Trophoblast cell (in vitro differentiated cells and primary cell): ENCODE results near the gene QARS1.

ENCODE experiments used
- DNase-seq, 2 donors: peaks; one replicate each; pipeline ENCODE4 v3.0.0-alpha.2; 2016
- H2AFZ ChIP-seq: 2 replicates; pipeline ENCODE4 v1.6.1; 2013; ENCODE audit warnings: low read length, moderate library complexity, mild to moderate bottlenecking; ENCODE audit not compliant: insufficient read depth, poor library complexity
- H2AK5ac ChIP-seq: 2 replicates; pipeline ENCODE4 v1.6.1; 2013; ENCODE audit warnings: mild to moderate bottlenecking, low read length
- H2BK120ac ChIP-seq: 2 replicates; pipeline ENCODE4 v1.6.1; 2013; ENCODE audit warnings: low read length, mild to moderate bottlenecking, moderate library complexity; ENCODE audit not compliant: insufficient read depth, poor library complexity
- H2BK12ac ChIP-seq: 2 replicates; pipeline ENCODE4 v1.6.1; 2013; ENCODE audit warnings: mild to moderate bottlenecking, low read length, moderate library complexity
- H2BK5ac ChIP-seq: 2 replicates; pipeline ENCODE4 v1.6.1; 2013; ENCODE audit warnings: low read length, low read depth, moderate library complexity, mild to moderate bottlenecking; ENCODE audit not compliant: poor library complexity
- H3K14ac ChIP-seq: 2 replicates; pipeline ENCODE4 v1.6.1; 2013; ENCODE audit warnings: mild to moderate bottlenecking, low read length
- H3K18ac ChIP-seq: 2 replicates; pipeline ENCODE4 v1.6.1; 2013; ENCODE audit warnings: mild to moderate bottlenecking, low read length
- H3K23ac ChIP-seq: 2 replicates; pipeline ENCODE4 v1.6.1; 2013; ENCODE audit warnings: low read length
- H3K27ac ChIP-seq: 2 replicates; pipeline ENCODE4 v1.5.1; 2013; ENCODE audit warnings: low read depth, mild to moderate bottlenecking, inconsistent platforms, low read length, moderate library complexity
- H3K27me3 ChIP-seq: 2 replicates; pipeline ENCODE4 v1.6.1; 2013; ENCODE audit warnings: inconsistent platforms, mild to moderate bottlenecking, low read length, moderate library complexity; ENCODE audit not compliant: insufficient read depth
- H3K36me3 ChIP-seq, 2 experiments: 1 replicate in 1 of 2; 2 replicates in 1 of 2; pipeline ENCODE4 v1.6.1; 2013; ENCODE audit warnings: low read length in 2 of 2, mild to moderate bottlenecking in 2 of 2, moderate library complexity in 1 of 2; ENCODE audit not compliant: insufficient read depth in 2 of 2, control insufficient read depth in 1 of 2
- H3K4ac ChIP-seq: 2 replicates; pipeline ENCODE4 v1.6.1; 2013; ENCODE audit warnings: low read depth, mild to moderate bottlenecking, low read length, moderate library complexity
- H3K4me1 ChIP-seq, 2 experiments: 1 replicate in 1 of 2; 2 replicates in 1 of 2; pipeline ENCODE4 v1.6.1; 2013; ENCODE audit warnings: low read length in 2 of 2, mild to moderate bottlenecking in 2 of 2, moderate library complexity in 1 of 2; ENCODE audit not compliant: insufficient read depth in 2 of 2, control insufficient read depth in 1 of 2
- H3K4me2 ChIP-seq: 2 replicates; pipeline ENCODE4 v1.6.1; 2013; ENCODE audit warnings: inconsistent platforms, mild to moderate bottlenecking, low read length, moderate library complexity
- H3K4me3 ChIP-seq: 2 replicates; pipeline ENCODE4 v1.5.1; 2013; ENCODE audit warnings: mild to moderate bottlenecking, low read depth, low read length, inconsistent platforms
- H3K79me1 ChIP-seq: one replicate; pipeline ENCODE4 v1.6.1; 2013; ENCODE audit warnings: low read length
- H3K79me2 ChIP-seq: 2 replicates; pipeline ENCODE4 v1.6.1; 2013; ENCODE audit warnings: low read length, mild to moderate bottlenecking; ENCODE audit not compliant: control insufficient read depth, insufficient read depth, poor library complexity
- H3K9ac ChIP-seq: 2 replicates; pipeline ENCODE4 v1.6.1; 2013; ENCODE audit warnings: mild to moderate bottlenecking, low read length
- H3K9me3 ChIP-seq: 2 replicates; pipeline ENCODE4 v1.6.1; 2013; ENCODE audit warnings: low read depth, mild to moderate bottlenecking, control low read depth, inconsistent platforms, low read length; ENCODE audit not compliant: insufficient read depth
- H4K12ac ChIP-seq: 2 replicates; pipeline ENCODE4 v1.6.1; 2013; ENCODE audit warnings: low read depth, mild to moderate bottlenecking, low read length, moderate library complexity
- H4K8ac ChIP-seq: 2 replicates; pipeline ENCODE4 v1.6.1; 2013; ENCODE audit warnings: low read depth, mild to moderate bottlenecking, low read length, moderate library complexity
- H4K91ac ChIP-seq: one replicate; pipeline ENCODE4 v1.6.1; 2013; ENCODE audit warnings: low read depth, mild to moderate bottlenecking, low read length, moderate library complexity
- WGBS: extraction: QIAGEN DNeasy Blood & Tissue Kit; methylation state at CpG from one replicate; pipeline ENCODE4 v1.1.7; 2013; ENCODE audit warnings: missing lambda C conversion rate; ENCODE audit not compliant: insufficient read length, insufficient coverage; ENCODE audit errors: extremely low coverage; 5-methylcytosine and 5-hydroxymethylcytosine counted together

QARS1 gene

GRCh38 chr3:49124991-49125670 is 20.6 kb upstream of the QARS1 start:
- peaks cover 72 to 76% of the 10 kb centered on the region in 2 experiments for H3K36me3 ChIP-seq
- H3K4me2 ChIP-seq, result no peak overlapping the region
- no peak overlapping the region for H3K18ac ChIP-seq
- H4K12ac ChIP-seq, result no peak overlapping the region
- no peak overlapping the region for H2BK12ac ChIP-seq
- no CpG with 5 or more reads among the region's 14 CpGs for WGBS
- H3K9ac ChIP-seq, result no peak overlapping the region
- no peaks in the 10 kb centered on the region for H3K4me1 ChIP-seq
- no peak overlapping the region for H2AFZ ChIP-seq
- no peak for DNase-seq
- peaks cover 5% of the 10 kb centered on the region for H3K79me1 ChIP-seq
- no peak overlapping the region for H2BK120ac ChIP-seq
- H3K27me3 ChIP-seq, result no peaks in the 10 kb centered on the region
- H3K79me2 ChIP-seq, result peaks cover 5% of the 10 kb centered on the region
- H2BK5ac ChIP-seq, result no peak overlapping the region
- H3K14ac ChIP-seq, result no peak overlapping the region
- H3K4ac ChIP-seq, result no peak overlapping the region
- no peak overlapping the region for H3K27ac ChIP-seq
- H3K9me3 ChIP-seq, result peaks cover 3% of the 10 kb centered on the region
- H4K91ac ChIP-seq, result no peak overlapping the region
- H2AK5ac ChIP-seq, result no peak overlapping the region
- no peak overlapping the region for H4K8ac ChIP-seq
- no peak overlapping the region for H3K4me3 ChIP-seq
- H3K23ac ChIP-seq, result no peak overlapping the region

DNA sequence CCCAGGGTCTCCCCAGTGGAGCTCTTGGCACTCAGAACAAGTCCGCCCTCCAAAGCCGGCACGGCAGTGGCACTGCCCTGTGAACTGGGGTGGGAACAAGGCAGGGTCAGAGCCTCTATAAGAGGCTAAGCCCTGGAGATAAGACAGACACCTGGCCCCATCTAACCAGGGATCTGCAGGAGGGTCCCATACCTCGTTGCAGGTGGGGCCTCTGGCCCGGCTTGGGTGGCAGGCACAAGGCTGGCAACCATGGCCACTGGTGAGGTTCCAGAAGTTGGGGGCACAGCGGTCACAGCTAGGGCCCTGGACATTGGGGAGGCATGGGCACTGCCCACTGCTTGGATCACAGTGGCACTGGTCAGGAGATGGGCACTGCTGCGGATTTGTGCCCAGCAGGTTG is 19.6 kb upstream of the QARS1 start:
- Histone ChIP-seq H4K8ac (no peak overlapping the region), H3K14ac (no peak overlapping the region), H3K9me3 (peaks cover 3% of the 10 kb centered on the region), H4K91ac (no peak overlapping the region), H3K9ac (no peak overlapping the region), H2BK12ac (no peak overlapping the region), H3K79me2 (peaks cover 6% of the 10 kb centered on the region), H3K23ac (no peak overlapping the region), H3K27me3 (no peaks in the 10 kb centered on the region), H3K4me1 (peaks cover 6 to 7% of the 10 kb centered on the region in 2 experiments), H2AFZ (no peak overlapping the region), H2AK5ac (no peak overlapping the region), H2BK120ac (no peak overlapping the region), H3K79me1 (peaks cover 5% of the 10 kb centered on the region), H3K4me2 (no peak overlapping the region), H3K4ac (no peak overlapping the region), H3K4me3 (no peak overlapping the region), H4K12ac (no peak overlapping the region), H3K18ac (no peak overlapping the region), H3K36me3 (peaks cover 65 to 67% of the 10 kb centered on the region in 2 experiments), H3K27ac (no peak overlapping the region), H2BK5ac (no peak overlapping the region)
- WGBS, result no CpG with 5 or more reads among the region's 7 CpGs
- DNase-seq, result no peak

- no peak overlapping the region for H3K27ac ChIP-seq
- no peak overlapping the region for H4K12ac ChIP-seq
- no peak overlapping the region for H4K8ac ChIP-seq
These were observed 19.1 kb upstream of the QARS1 start for GRCh38 chr3:49123687-49124086.

GRCh38 chr3:49122886-49123545 is 18.5 kb upstream of the QARS1 start:
- no peak overlapping the region for H3K23ac ChIP-seq
- peaks cover 3% of the 10 kb centered on the region for H3K9me3 ChIP-seq
- no peak overlapping the region for H4K91ac ChIP-seq
- no CpG with 5 or more reads among the region's 17 CpGs for WGBS
- no peak overlapping the region for H2AFZ ChIP-seq
- peaks cover 59 to 63% of the 10 kb centered on the region in 2 experiments for H3K36me3 ChIP-seq
- H3K14ac ChIP-seq, result no peak overlapping the region
- H3K9ac ChIP-seq, result no peak overlapping the region
- H2BK5ac ChIP-seq, result no peak overlapping the region
- no peak overlapping the region for H2AK5ac ChIP-seq
- no peak overlapping the region for H2BK12ac ChIP-seq
- H2BK120ac ChIP-seq, result no peak overlapping the region
- H3K4me1 ChIP-seq, result peaks cover 6 to 7% of the 10 kb centered on the region in 2 experiments
- H4K8ac ChIP-seq, result no peak overlapping the region
- no peak for DNase-seq
- H3K4ac ChIP-seq, result no peak overlapping the region
- H3K4me2 ChIP-seq, result no peak overlapping the region
- no peak overlapping the region for H3K18ac ChIP-seq
- H3K79me1 ChIP-seq, result peaks cover 5% of the 10 kb centered on the region
- no peaks in the 10 kb centered on the region for H3K27me3 ChIP-seq
- H3K27ac ChIP-seq, result no peak overlapping the region
- peaks cover 6% of the 10 kb centered on the region for H3K79me2 ChIP-seq
- H3K4me3 ChIP-seq, result no peak overlapping the region
- no peak overlapping the region for H4K12ac ChIP-seq

More at GRCh38 chr3:49123687-49124086, 19.1 kb upstream of the QARS1 start:
- peaks cover 3% of the 10 kb centered on the region for H3K9me3 ChIP-seq
- no peak for DNase-seq
- H3K4me1 ChIP-seq, result peaks cover 6 to 7% of the 10 kb centered on the region in 2 experiments
- H3K18ac ChIP-seq, result no peak overlapping the region
- H2BK5ac ChIP-seq, result no peak overlapping the region
- no peak overlapping the region for H3K14ac ChIP-seq
- H2AFZ ChIP-seq, result no peak overlapping the region
- H2BK12ac ChIP-seq, result no peak overlapping the region
- no peaks in the 10 kb centered on the region for H3K27me3 ChIP-seq
- no peak overlapping the region for H2BK120ac ChIP-seq
- H2AK5ac ChIP-seq, result no peak overlapping the region
- H3K23ac ChIP-seq, result no peak overlapping the region
- H3K9ac ChIP-seq, result no peak overlapping the region
- H3K4me2 ChIP-seq, result no peak overlapping the region
- H3K4ac ChIP-seq, result no peak overlapping the region
- H3K36me3 ChIP-seq, result peaks cover 62 to 67% of the 10 kb centered on the region in 2 experiments
- peaks cover 5% of the 10 kb centered on the region for H3K79me1 ChIP-seq
- no CpG with 5 or more reads among the region's 17 CpGs for WGBS
- no peak overlapping the region for H3K4me3 ChIP-seq
- no peak overlapping the region for H4K91ac ChIP-seq
- H3K79me2 ChIP-seq, result peaks cover 6% of the 10 kb centered on the region
